ENCODE data around the gene RAB3B. TPM values are rescaled to one million over a fixed set of nuclear protein-coding genes. Genes with fewer than 3 reads are reported as not detected.

The RAB3B gene
- total RNA-seq, 1 donor, result 77.3 TPM

DNA sequence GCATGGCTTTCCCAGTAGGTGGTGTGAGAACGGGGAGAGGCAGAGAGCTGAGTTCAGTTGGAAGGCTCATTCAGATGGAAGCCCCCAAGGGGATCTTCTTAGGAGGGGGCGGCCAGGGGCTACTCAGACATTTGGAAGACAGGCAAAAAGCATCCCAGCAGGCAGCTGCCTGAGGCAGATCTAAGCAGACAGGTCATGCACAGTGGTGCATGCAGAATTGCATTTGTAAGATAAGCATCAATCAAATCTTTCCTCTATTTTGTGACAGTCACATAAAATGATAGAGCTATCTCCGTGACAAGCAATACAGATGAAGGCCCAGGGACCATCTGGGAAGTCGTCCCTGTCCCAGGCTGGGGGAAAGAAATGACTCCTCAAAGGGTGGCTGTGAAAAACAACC, 3.8 kb downstream of the RAB3B start:
- DNase-seq (ENCODE audit: low read depth), result no peak
- H3K4me3 ChIP-seq (ENCODE audit: low read depth, low read length), result no peak overlapping the region
- TF ChIP-seq, protein P1, sequence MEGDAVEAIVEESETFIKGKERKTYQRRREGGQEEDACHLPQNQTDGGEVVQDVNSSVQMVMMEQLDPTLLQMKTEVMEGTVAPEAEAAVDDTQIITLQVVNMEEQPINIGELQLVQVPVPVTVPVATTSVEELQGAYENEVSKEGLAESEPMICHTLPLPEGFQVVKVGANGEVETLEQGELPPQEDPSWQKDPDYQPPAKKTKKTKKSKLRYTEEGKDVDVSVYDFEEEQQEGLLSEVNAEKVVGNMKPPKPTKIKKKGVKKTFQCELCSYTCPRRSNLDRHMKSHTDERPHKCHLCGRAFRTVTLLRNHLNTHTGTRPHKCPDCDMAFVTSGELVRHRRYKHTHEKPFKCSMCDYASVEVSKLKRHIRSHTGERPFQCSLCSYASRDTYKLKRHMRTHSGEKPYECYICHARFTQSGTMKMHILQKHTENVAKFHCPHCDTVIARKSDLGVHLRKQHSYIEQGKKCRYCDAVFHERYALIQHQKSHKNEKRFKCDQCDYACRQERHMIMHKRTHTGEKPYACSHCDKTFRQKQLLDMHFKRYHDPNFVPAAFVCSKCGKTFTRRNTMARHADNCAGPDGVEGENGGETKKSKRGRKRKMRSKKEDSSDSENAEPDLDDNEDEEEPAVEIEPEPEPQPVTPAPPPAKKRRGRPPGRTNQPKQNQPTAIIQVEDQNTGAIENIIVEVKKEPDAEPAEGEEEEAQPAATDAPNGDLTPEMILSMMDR (IDR thresholded peaks at IDR 0.05; ENCODE audit: insufficient read depth, low read depth, low read length), result no peak

DNA sequence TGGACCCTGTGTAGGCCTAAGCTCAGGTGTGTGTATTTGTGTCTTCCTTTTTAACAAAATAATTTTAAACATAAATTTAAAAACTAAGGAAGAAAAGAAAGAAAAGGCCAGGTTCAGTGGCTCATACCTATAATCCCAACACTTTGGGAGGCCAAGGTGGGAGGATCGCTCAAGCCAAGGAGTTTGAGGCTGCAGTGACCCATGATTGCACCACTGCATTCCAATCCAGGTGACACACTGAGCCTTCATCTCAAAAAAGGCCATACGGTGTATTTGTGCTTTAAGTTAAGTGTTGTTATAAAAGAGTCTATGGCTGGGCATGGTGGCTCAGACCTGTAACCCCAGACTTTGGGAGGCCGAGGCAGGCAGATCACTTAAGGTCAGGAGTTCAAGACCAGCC, 8.3 kb downstream of the RAB3B start:
- DNase-seq (ENCODE audit: low read depth), result no peak
- TF ChIP-seq, protein P1 (IDR thresholded peaks at IDR 0.05; ENCODE audit: insufficient read depth, low read depth, low read length), result no peak
- H3K4me3 ChIP-seq (ENCODE audit: low read depth, low read length), result no peak overlapping the region

DNA sequence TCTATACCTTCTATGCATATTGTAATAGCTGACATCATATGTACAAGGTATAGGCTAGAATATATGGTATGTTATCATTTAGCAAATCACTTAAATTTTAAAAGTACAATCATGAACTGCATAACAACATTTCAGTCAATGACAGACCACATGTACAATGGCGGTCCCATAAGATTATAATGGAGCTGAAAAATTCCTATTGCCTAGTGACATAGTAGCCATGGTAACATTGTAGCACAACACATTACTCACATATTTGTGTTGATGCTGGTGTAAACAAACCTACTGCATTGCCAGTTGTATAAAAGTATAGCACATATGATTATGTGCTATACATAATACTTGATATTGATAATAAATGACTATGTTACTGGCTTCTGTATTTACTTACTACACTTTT, 8.9 kb downstream of the RAB3B start:
- peak; percentile 27 for DNase-seq (ENCODE audit: low read depth)
- H3K4me3 ChIP-seq (ENCODE audit: low read depth, low read length), result no peak overlapping the region
- TF ChIP-seq, protein P1 (IDR thresholded peaks at IDR 0.05; ENCODE audit: insufficient read depth, low read depth, low read length), result no peak

DNA sequence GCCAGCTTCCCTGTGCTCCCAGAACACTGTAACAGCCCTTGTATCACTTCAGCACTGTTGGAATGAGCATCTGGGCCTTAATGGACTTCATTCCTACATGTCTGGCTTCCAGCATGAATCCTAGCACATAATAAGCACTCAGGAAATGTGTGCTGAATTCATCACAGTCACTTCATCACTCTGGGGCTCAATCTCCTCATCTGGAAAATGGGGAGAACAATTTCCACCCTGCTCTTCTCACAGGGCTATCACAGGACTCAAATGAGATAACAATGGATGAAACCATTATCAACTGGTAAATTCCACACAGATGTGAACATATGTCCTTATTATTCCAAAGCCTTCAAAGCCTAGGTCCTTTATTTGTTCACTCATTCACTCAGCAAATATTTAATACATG, 12.4 kb downstream of the RAB3B start:
- H3K4me3 ChIP-seq (ENCODE audit: low read depth, low read length), result no peak overlapping the region
- DNase-seq (ENCODE audit: low read depth), result no peak
- TF ChIP-seq, protein P1 (IDR thresholded peaks at IDR 0.05; ENCODE audit: insufficient read depth, low read depth, low read length), result no peak

DNA sequence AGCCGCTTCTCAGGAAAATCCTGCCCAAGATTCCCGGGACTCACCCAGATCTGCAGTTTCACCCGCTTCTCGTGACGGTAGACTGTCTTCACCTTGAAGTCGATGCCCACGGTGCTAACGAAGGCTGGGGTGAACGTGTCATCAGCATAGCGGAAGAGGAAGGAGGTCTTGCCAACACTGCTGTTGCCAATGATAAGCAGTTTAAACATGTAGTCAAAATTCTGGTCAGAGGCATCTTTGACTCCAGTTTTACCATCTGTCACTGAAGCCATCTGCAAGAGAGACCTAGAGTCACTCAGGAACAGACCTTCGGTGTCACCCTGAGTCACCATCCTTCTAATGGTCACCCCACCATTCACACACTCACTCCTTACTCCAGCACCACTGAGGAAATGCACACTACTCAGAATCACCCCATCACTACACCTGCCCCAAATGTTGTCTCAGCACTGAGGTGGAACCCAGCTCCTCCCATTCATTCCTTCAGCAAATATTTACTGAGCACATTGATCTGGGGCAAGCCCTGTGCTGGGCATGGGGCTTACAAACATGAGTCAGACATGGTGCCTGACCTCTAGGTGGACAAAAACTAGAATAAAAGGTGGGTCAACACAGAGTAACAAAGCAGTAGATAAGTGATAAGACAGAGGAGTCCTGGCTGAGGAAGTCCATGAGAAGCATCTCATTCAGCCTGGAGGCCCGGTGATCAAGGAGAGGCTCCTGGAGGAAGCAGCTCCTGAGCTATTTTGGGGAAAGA, 13.5 kb downstream of the RAB3B start:
- H3K4me3 ChIP-seq (ENCODE audit: low read depth, low read length), result no peak overlapping the region
- TF ChIP-seq, protein P1 (IDR thresholded peaks at IDR 0.05; ENCODE audit: insufficient read depth, low read depth, low read length), result no peak
- no peak for DNase-seq (ENCODE audit: low read depth)

DNA sequence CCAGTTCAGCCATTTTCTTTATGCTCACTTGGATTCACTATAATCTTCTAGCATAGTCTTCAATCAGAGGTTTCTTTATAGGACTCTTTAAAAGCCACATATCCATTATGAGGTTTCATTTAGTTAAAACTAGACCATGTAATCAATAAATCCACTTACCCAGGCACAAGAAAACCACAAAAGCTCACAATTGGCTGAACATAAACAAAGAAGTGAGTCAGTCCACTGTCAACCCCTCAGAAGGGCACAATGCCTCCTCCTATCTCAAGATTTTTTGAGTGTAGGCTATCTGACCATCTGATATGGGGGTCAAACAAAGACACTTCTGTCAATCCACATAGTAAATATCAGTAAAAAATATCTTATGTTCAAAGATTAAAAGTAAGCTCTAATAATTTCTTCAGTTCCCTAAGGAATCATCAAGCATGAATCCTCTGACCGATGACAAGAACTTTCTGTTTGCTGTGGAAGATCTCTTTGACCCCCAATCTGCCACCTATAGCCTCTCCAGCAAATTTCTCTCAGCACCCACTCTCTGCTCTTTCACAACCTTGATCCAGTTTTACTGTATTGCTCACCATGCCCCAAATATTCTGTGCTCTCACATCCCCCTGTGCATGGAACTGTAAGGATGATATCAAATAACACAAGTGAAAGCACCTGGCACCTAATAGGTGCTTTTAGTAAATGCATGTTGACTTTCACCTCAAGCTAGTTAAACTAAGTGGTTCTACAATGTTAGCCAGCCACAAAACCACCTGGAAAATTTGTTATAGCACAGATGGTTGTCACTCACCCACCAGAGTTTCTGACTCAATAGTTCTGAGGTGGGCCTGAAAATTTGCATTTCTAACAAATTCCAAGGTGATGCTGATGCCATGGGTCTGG, 16.7 kb downstream of the RAB3B start:
- H3K4me3 ChIP-seq (ENCODE audit: low read depth, low read length), result no peak overlapping the region
- TF ChIP-seq, protein P1 (IDR thresholded peaks at IDR 0.05; ENCODE audit: insufficient read depth, low read depth, low read length), result no peak
- peak; percentile 10 for DNase-seq (ENCODE audit: low read depth)

All from fibroblast of villous mesenchyme (primary cell).